Loucy (cell line): ENCODE results near the gene INF2.

Experiments used
- H2AFZ ChIP-seq: fragments of 200-600 bp; sonication (generic); 2 replicates; pipeline ENCODE4 v1.6.0; 2016; ENCODE audit warnings: antibody characterized with exemption, mild to moderate bottlenecking, low read length, moderate library complexity
- H3F3A ChIP-seq: fragments of 200-600 bp; 2 replicates; pipeline ENCODE4 v1.6.0; 2016; ENCODE audit warnings: antibody characterized with exemption, low read depth, mild to moderate bottlenecking
- H3K27me3 ChIP-seq: fragments of 200-600 bp; sonication (generic); 2 replicates; pipeline ENCODE4 v1.6.1; 2014; ENCODE audit warnings: low read length, mild to moderate bottlenecking; ENCODE audit not compliant: insufficient read depth, poor library complexity, severe bottlenecking
- H3K36me3 ChIP-seq: fragments of 200-600 bp; sonication (generic); 2 replicates; pipeline ENCODE4 v1.6.1; 2016; ENCODE audit warnings: low read length; ENCODE audit not compliant: insufficient read depth
- H3K4me1 ChIP-seq: fragments of 200-600 bp; sonication (generic); 2 replicates; pipeline ENCODE4 v1.5.1; 2014; ENCODE audit warnings: low read length, mild to moderate bottlenecking; ENCODE audit not compliant: insufficient read depth, poor library complexity, severe bottlenecking
- H3K4me2 ChIP-seq: fragments of 200-600 bp; sonication (generic); 2 replicates; pipeline ENCODE4 v1.6.0; 2014; ENCODE audit warnings: antibody characterized with exemption, low read length, low read depth, mild to moderate bottlenecking; ENCODE audit not compliant: poor library complexity, severe bottlenecking
- H3K4me3 ChIP-seq: fragments of 200-600 bp; sonication (generic); 2 replicates; pipeline ENCODE4 v1.5.1; 2014; ENCODE audit warnings: low read length, mild to moderate bottlenecking, mixed read lengths; ENCODE audit not compliant: poor library complexity, severe bottlenecking
- H3K79me2 ChIP-seq: fragments of 200-600 bp; sonication (generic); 2 replicates; pipeline ENCODE4 v1.6.1; 2014; ENCODE audit warnings: low read length; ENCODE audit not compliant: insufficient read depth
- H3K9ac ChIP-seq: fragments of 200-600 bp; sonication (generic); 2 replicates; pipeline ENCODE4 v1.6.0; 2014; ENCODE audit warnings: mild to moderate bottlenecking, low read depth, low read length, moderate library complexity; ENCODE audit not compliant: poor library complexity, severe bottlenecking
- H3K9me2 ChIP-seq: fragments of 200-600 bp; sonication (generic); replicated peaks from 2 replicates; pipeline ENCODE4 v1.6.1; 2016; ENCODE audit warnings: low read depth, low read length, mixed read lengths
- H3K9me3 ChIP-seq: fragments of 200-600 bp; sonication (generic); 2 replicates; pipeline ENCODE4 v1.6.1; 2014; ENCODE audit warnings: mild to moderate bottlenecking, antibody characterized with exemption, low read length, low read depth; ENCODE audit not compliant: insufficient read depth
- H4K20me1 ChIP-seq: fragments of 200-600 bp; sonication (generic); 2 replicates; pipeline ENCODE4 v1.6.0; 2014; ENCODE audit warnings: antibody characterized with exemption, low read length, mild to moderate bottlenecking; ENCODE audit not compliant: insufficient read depth, poor library complexity, severe bottlenecking
- EZH2phosphoT487 ChIP-seq: fragments of 200-600 bp; IDR thresholded peaks from 2 replicates; pipeline ENCODE4 v1.6.1; 2018; ENCODE audit warnings: antibody characterized with exemption, mild to moderate bottlenecking, moderate library complexity, borderline replicate concordance
- TF ChIP-seq, protein P1 (sequence below): fragments of 200-600 bp; sonication (generic); conservative IDR thresholded peaks from 2 replicates; pipeline ENCODE4 v1.5.1; 2014; ENCODE audit warnings: mild to moderate bottlenecking, antibody characterized with exemption, low read length

The INF2 gene

DNA sequence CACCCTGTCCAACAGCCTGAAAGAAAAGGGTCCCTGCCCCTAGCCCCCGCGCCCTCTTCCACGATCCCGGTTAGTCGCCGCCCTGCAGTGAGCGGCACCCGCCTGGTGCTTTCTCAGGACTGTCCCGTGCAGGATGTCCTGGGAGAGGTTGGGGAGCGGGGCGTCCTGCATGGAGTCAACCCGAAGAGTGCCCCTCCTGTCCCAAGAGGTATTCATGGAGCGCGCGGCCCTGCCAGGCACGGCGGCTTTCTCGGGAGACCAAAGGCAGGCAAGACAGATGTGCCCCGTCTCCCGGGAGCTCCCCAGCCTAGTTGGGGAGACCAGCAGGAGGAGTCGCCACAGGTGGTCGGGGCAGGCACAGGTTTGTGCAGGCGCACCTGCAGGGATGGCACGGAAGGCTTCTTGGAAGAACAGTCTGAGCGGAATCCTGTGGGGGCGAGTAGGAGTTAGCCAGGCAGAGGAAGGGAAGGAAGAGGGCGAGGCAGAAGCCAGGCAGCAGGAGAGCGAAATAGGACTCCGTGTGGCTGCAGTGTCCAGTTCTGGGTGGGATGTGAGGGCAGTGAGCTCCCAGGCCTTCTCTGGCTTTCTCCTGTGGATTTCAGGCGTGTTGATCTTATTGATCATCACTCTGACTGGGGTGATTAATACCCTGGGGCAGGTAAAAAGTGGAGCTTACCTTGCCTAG is 64.3 kb downstream of the INF2 start:
- peaks cover 47% of the 10 kb centered on the region for H4K20me1 ChIP-seq
- peak overlapping the region; percentile 99 for H3K4me2 ChIP-seq
- TF ChIP-seq, protein P1, sequence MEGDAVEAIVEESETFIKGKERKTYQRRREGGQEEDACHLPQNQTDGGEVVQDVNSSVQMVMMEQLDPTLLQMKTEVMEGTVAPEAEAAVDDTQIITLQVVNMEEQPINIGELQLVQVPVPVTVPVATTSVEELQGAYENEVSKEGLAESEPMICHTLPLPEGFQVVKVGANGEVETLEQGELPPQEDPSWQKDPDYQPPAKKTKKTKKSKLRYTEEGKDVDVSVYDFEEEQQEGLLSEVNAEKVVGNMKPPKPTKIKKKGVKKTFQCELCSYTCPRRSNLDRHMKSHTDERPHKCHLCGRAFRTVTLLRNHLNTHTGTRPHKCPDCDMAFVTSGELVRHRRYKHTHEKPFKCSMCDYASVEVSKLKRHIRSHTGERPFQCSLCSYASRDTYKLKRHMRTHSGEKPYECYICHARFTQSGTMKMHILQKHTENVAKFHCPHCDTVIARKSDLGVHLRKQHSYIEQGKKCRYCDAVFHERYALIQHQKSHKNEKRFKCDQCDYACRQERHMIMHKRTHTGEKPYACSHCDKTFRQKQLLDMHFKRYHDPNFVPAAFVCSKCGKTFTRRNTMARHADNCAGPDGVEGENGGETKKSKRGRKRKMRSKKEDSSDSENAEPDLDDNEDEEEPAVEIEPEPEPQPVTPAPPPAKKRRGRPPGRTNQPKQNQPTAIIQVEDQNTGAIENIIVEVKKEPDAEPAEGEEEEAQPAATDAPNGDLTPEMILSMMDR, result no peak
- TF ChIP-seq EZH2phosphoT487, result no peak
- H3K9me3 ChIP-seq, result no peaks in the 10 kb centered on the region
- no peak overlapping the region for H2AFZ ChIP-seq
- H3K36me3 ChIP-seq, result peaks cover 23% of the 10 kb centered on the region; the same call in 1 of the 2 replicates
- no peaks in the 10 kb centered on the region for H3K9me2 ChIP-seq
- H3K9ac ChIP-seq, result peak overlapping the region; percentile 95
- no peaks in the 10 kb centered on the region for H3F3A ChIP-seq
- peaks cover 57% of the 10 kb centered on the region for H3K79me2 ChIP-seq
- no peaks in the 10 kb centered on the region for H3K27me3 ChIP-seq
- H3K4me1 ChIP-seq, result peaks cover 48% of the 10 kb centered on the region
- H3K4me3 ChIP-seq, result peak overlapping the region; percentile 88

DNA sequence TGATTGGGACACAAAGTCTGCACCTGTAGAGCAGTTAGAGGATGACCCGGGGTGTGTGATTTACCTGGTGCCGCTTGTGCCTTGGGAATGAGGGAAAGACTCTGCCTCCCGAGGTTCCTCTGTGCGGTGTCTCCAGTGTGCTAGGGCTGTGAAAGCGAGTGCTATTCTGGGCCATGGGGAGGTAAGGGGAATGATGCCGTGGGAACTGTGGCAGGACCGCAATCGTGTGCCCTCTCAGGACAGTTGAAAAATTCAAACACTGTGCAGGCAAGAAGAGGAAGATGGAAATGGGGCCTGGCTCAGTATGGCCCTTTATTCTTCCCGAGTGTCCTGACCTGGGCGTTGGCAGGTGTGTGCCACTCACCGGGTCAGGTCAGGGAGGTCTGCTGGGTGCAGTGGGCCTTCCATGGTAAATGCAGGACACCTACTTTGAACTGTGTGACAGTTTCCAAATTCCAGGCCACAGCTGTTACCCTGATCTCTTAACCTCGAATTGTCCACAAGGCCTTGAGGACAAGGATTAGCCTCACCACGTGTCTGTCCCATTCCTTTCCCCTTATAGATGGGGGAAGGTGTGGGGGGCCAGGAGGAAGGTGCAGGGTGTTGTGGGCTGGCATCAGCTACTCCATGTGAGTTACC is 64.9 kb downstream of the INF2 start:
- peaks cover 30% of the 10 kb centered on the region; the same call in 1 of the 2 replicates for H3K36me3 ChIP-seq
- no peaks in the 10 kb centered on the region for H3K9me3 ChIP-seq
- peak overlapping the region; percentile 99 for H3K4me2 ChIP-seq
- H3K27me3 ChIP-seq, result no peaks in the 10 kb centered on the region
- H3K4me1 ChIP-seq, result peaks cover 48% of the 10 kb centered on the region
- no peaks in the 10 kb centered on the region for H3F3A ChIP-seq
- H3K9ac ChIP-seq, result peak overlapping the region; percentile 95
- TF ChIP-seq, protein P1, result no peak
- no peak for TF ChIP-seq EZH2phosphoT487
- H3K4me3 ChIP-seq, result peak overlapping the region; percentile 88
- H2AFZ ChIP-seq, result no peak overlapping the region
- peaks cover 47% of the 10 kb centered on the region for H4K20me1 ChIP-seq
- H3K9me2 ChIP-seq, result no peaks in the 10 kb centered on the region
- H3K79me2 ChIP-seq, result peaks cover 63% of the 10 kb centered on the region

DNA sequence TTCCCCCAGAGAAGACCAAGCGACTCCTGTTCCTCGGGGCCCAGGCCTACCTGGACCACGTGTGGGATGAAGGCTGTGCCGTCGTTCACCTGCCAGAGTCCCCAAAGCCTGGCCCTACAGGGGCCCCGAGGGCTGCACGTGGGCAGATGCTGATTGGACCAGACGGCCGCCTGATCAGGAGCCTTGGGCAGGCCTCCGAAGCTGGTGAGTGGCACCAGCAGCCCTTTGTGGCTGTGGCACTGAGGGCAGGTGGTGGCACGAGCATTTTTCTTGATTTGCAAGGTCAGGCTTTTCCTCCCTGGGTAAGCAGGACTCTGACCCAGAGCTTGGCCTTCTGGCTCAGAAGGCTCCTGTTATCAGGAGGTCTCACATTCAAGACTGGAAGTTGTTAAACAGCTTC is 66.2 kb downstream of the INF2 start:
- Histone ChIP-seq H3K27me3 (no peaks in the 10 kb centered on the region), H3K79me2 (peaks cover 70% of the 10 kb centered on the region), H3F3A (no peaks in the 10 kb centered on the region), H3K4me1 (peaks cover 48% of the 10 kb centered on the region), H4K20me1 (peaks cover 47% of the 10 kb centered on the region), H3K9ac (peak overlapping the region; percentile 95), H3K9me3 (no peaks in the 10 kb centered on the region), H3K36me3 (peaks cover 40% of the 10 kb centered on the region; the same call in 1 of the 2 replicates), H2AFZ (no peak overlapping the region), H3K4me3 (peak overlapping the region; percentile 88), H3K9me2 (no peaks in the 10 kb centered on the region), H3K4me2 (peak overlapping the region; percentile 99)
- no peak for TF ChIP-seq EZH2phosphoT487
- TF ChIP-seq, protein P1, result no peak
